Keratinocyte (primary cell): ENCODE results near the gene PPP1CC.

Source experiments
- EZH2 ChIP-seq: IDR thresholded peaks from one replicate; pipeline ENCODE4 v1.6.1; 2012; ENCODE audit warnings: inconsistent platforms, mild to moderate bottlenecking, low read length, moderate library complexity
- TF ChIP-seq, protein P1 (sequence below), 3 experiments: IDR thresholded peaks in 1 of 3; conservative IDR thresholded peaks in 1 of 3; optimal IDR thresholded peaks in 1 of 3; 2 replicates in 2 of 3; 3 replicates in 1 of 3; pipeline versions ENCODE3 to v1.5.1; 2011; ENCODE audit warnings: low read length in 3 of 3, mild to moderate bottlenecking in 3 of 3, moderate library complexity in 2 of 3, control low read depth in 1 of 3, inconsistent platforms in 1 of 3; ENCODE audit not compliant: insufficient read depth in 2 of 3; ENCODE audit errors: extremely low read depth in 1 of 3

DNA sequence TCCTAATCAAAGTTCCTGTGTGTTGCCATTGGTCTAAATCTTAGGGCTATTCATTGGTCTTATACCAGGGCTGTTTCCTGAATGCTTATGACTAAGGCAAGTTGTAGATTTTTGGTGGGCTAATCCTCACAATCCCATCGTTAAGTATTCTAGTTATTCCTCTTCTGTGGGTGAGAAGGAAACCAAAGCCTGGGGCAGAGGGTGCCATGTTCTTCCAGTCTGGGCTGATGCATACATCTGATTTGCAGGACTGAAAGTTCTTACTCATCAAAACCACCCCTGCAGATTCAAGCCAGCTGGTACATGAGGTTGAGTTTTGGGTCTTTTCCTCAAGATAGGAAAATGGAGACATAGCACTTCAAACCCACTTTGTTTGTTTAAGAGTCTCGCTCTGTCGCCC, 25.7 kb downstream of the PPP1CC start:
- TF ChIP-seq, protein P1, sequence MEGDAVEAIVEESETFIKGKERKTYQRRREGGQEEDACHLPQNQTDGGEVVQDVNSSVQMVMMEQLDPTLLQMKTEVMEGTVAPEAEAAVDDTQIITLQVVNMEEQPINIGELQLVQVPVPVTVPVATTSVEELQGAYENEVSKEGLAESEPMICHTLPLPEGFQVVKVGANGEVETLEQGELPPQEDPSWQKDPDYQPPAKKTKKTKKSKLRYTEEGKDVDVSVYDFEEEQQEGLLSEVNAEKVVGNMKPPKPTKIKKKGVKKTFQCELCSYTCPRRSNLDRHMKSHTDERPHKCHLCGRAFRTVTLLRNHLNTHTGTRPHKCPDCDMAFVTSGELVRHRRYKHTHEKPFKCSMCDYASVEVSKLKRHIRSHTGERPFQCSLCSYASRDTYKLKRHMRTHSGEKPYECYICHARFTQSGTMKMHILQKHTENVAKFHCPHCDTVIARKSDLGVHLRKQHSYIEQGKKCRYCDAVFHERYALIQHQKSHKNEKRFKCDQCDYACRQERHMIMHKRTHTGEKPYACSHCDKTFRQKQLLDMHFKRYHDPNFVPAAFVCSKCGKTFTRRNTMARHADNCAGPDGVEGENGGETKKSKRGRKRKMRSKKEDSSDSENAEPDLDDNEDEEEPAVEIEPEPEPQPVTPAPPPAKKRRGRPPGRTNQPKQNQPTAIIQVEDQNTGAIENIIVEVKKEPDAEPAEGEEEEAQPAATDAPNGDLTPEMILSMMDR (optimal IDR thresholded peaks at IDR 0.05 in 1 of 3, IDR thresholded peaks at IDR 0.05 in 1 of 3, conservative IDR thresholded peaks at IDR 0.05 in 1 of 3; ENCODE audit: extremely low read depth in 1 of 3, insufficient read depth in 2 of 3, low read length in 3 of 3), result no peak
- no peak for TF ChIP-seq EZH2
